ENCODE measurements around the gene MAML3. TPM values are rescaled to one million over a fixed set of nuclear protein-coding genes. Genes with fewer than 3 reads are reported as not detected.

MAML3 gene
- total RNA-seq, 1 donor from 2014 or later = 8.1 TPM

DNA sequence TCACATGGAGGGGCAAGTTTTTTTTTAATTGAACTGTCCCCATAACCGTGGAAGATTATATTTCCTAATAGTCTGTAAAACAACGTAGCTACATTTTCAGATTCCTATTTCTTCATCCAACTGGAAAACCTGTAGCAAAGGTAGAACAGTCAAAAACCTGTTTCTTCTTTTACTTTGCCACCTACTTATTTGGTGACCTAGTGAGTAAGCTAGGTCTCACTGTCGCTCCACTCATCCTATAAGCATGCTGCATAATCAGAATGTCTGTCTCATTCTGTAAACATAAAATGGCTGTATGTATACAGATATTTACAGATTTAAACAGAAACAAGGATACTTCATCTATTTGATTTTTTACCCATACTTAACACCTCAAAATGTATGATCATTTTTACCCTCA, 20.4 kb downstream of the MAML3 start:
- Histone ChIP-seq H3K27ac (ENCODE audit: low read depth, low read length) (no peak overlapping the region), H3K36me3 (ENCODE audit: insufficient read depth, low read length) (no peaks in the 10 kb centered on the region), H3K9me3 (ENCODE audit: insufficient read depth, low read depth, low read length) (no peaks in the 10 kb centered on the region), H4K20me1 (ENCODE audit: insufficient read depth, low read length) (no peaks in the 10 kb centered on the region), H3K4me3 (ENCODE audit: insufficient read depth, low read depth, low read length) (no peak overlapping the region), H3K79me2 (ENCODE audit: insufficient read depth, low read length) (no peaks in the 10 kb centered on the region), H3K4me2 (ENCODE audit: low read length) (peak overlapping the region; percentile 6), H3K4me1 (ENCODE audit: insufficient read depth, low read length) (peaks cover 28% of the 10 kb centered on the region), H3K9ac (ENCODE audit: low read length) (no peak overlapping the region), H2AFZ (ENCODE audit: low read depth, low read length) (no peak overlapping the region), H3K27me3 (ENCODE audit: insufficient read depth, low read length) (no peaks in the 10 kb centered on the region)
- Mint-ChIP-seq H3K27ac (ENCODE audit: unreplicated experiment) (no peak overlapping the region), H3K9me3 (ENCODE audit: unreplicated experiment) (no peaks in the 10 kb centered on the region), H3K27me3 (ENCODE audit: low read depth, unreplicated experiment) (no peaks in the 10 kb centered on the region), H3K4me1 (ENCODE audit: low read depth, unreplicated experiment) (peaks cover 52% of the 10 kb centered on the region), H3K36me3 (ENCODE audit: low read depth, unreplicated experiment) (peaks cover 2% of the 10 kb centered on the region), H3K4me3 (ENCODE audit: unreplicated experiment) (no peak overlapping the region)
- DNase-seq (ENCODE audit: low read depth) (no peak), FAIRE-seq (no peak)
- TF ChIP-seq, protein P1, sequence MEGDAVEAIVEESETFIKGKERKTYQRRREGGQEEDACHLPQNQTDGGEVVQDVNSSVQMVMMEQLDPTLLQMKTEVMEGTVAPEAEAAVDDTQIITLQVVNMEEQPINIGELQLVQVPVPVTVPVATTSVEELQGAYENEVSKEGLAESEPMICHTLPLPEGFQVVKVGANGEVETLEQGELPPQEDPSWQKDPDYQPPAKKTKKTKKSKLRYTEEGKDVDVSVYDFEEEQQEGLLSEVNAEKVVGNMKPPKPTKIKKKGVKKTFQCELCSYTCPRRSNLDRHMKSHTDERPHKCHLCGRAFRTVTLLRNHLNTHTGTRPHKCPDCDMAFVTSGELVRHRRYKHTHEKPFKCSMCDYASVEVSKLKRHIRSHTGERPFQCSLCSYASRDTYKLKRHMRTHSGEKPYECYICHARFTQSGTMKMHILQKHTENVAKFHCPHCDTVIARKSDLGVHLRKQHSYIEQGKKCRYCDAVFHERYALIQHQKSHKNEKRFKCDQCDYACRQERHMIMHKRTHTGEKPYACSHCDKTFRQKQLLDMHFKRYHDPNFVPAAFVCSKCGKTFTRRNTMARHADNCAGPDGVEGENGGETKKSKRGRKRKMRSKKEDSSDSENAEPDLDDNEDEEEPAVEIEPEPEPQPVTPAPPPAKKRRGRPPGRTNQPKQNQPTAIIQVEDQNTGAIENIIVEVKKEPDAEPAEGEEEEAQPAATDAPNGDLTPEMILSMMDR (IDR thresholded peaks at IDR 0.05; ENCODE audit: insufficient read depth, low read depth, low read length) = no peak
- TF ChIP-seq EZH2 (IDR thresholded peaks at IDR 0.05; ENCODE audit: insufficient read depth, low read length) = no peak

DNA sequence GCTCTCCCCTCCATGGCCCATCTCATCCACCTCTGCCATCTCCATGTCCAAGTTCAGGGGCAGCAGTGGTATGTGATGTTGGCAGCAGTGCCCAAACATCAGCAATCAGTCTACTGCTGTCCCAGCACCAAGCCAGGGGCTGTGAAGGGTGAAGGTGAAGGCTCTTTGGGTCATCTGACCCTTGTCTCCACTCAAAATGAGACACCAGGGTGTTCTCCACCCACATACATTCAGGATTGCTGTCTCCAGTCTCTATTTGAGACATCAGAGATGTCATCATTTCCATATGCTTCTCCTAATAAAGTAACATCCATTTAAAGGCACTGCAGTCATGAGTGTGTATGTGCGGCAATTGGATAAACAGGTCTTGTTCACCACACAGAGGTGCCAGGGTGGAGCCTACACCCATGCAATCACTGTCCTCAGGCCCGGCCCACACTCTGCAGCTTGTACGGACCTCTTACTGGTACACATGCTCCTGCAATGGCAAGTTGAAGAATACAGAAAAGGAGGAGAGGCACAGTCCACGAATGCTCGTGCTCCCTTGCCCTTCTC, 22.2 kb downstream of the MAML3 start:
- no peaks in the 10 kb centered on the region for H3K27me3 ChIP-seq (ENCODE audit: insufficient read depth, low read length)
- Mint-ChIP-seq H3K4me3 (ENCODE audit: unreplicated experiment) (no peak overlapping the region), H3K27me3 (ENCODE audit: low read depth, unreplicated experiment) (no peaks in the 10 kb centered on the region), H3K9me3 (ENCODE audit: unreplicated experiment) (no peaks in the 10 kb centered on the region), H3K36me3 (ENCODE audit: low read depth, unreplicated experiment) (peaks cover 2% of the 10 kb centered on the region), H3K4me1 (ENCODE audit: low read depth, unreplicated experiment) (peaks cover 38% of the 10 kb centered on the region), H3K27ac (ENCODE audit: unreplicated experiment) (no peak overlapping the region)
- H4K20me1 ChIP-seq (ENCODE audit: insufficient read depth, low read length) = no peaks in the 10 kb centered on the region
- no peak overlapping the region for H3K4me2 ChIP-seq (ENCODE audit: low read length)
- H3K36me3 ChIP-seq (ENCODE audit: insufficient read depth, low read length) = no peaks in the 10 kb centered on the region
- no peak overlapping the region for H3K4me3 ChIP-seq (ENCODE audit: insufficient read depth, low read depth, low read length)
- H3K4me1 ChIP-seq (ENCODE audit: insufficient read depth, low read length) = peaks cover 17% of the 10 kb centered on the region
- no peak overlapping the region for H3K27ac ChIP-seq (ENCODE audit: low read depth, low read length)
- no peak for TF ChIP-seq EZH2 (IDR thresholded peaks at IDR 0.05; ENCODE audit: insufficient read depth, low read length)
- TF ChIP-seq, protein P1 (IDR thresholded peaks at IDR 0.05; ENCODE audit: insufficient read depth, low read depth, low read length) = no peak
- no peak overlapping the region for H3K9ac ChIP-seq (ENCODE audit: low read length)
- no peaks in the 10 kb centered on the region for H3K79me2 ChIP-seq (ENCODE audit: insufficient read depth, low read length)
- FAIRE-seq (no peak), DNase-seq (ENCODE audit: low read depth) (no peak)
- H2AFZ ChIP-seq (ENCODE audit: low read depth, low read length) = no peak overlapping the region
- H3K9me3 ChIP-seq (ENCODE audit: insufficient read depth, low read depth, low read length) = no peaks in the 10 kb centered on the region

DNA sequence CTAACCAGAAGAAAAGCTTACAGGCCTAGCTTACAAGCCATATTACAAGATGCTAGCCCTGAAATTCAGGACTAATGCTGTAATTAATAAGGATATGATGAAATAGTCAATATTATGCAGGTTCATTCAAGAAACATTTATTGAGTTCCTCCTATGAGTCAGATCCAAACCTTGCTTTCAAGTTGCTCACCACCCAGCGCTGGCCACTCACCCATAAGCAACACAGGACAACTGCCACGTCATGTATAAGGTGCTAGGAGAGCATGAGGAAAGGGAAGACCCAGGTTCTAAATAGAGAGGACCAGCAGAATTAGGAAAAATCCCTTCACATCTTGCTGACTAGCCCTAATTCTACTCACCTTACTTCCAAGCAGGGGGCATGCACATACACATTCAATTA, 23.3 kb downstream of the MAML3 start:
- Histone ChIP-seq H4K20me1 (ENCODE audit: insufficient read depth, low read length) (no peaks in the 10 kb centered on the region), H3K36me3 (ENCODE audit: insufficient read depth, low read length) (no peaks in the 10 kb centered on the region), H3K27ac (ENCODE audit: low read depth, low read length) (peak overlapping the region; percentile 1), H3K9me3 (ENCODE audit: insufficient read depth, low read depth, low read length) (no peaks in the 10 kb centered on the region), H3K79me2 (ENCODE audit: insufficient read depth, low read length) (no peaks in the 10 kb centered on the region), H3K27me3 (ENCODE audit: insufficient read depth, low read length) (no peaks in the 10 kb centered on the region), H2AFZ (ENCODE audit: low read depth, low read length) (no peak overlapping the region), H3K4me1 (ENCODE audit: insufficient read depth, low read length) (peaks cover 7% of the 10 kb centered on the region), H3K9ac (ENCODE audit: low read length) (no peak overlapping the region), H3K4me3 (ENCODE audit: insufficient read depth, low read depth, low read length) (no peak overlapping the region), H3K4me2 (ENCODE audit: low read length) (peak overlapping the region; percentile 7)
- Mint-ChIP-seq H3K27ac (ENCODE audit: unreplicated experiment) (no peak overlapping the region), H3K9me3 (ENCODE audit: unreplicated experiment) (no peaks in the 10 kb centered on the region), H3K36me3 (ENCODE audit: low read depth, unreplicated experiment) (peaks cover 6% of the 10 kb centered on the region), H3K27me3 (ENCODE audit: low read depth, unreplicated experiment) (no peaks in the 10 kb centered on the region), H3K4me3 (ENCODE audit: unreplicated experiment) (peak overlapping the region; percentile 15), H3K4me1 (ENCODE audit: low read depth, unreplicated experiment) (peaks cover 30% of the 10 kb centered on the region)
- no peak for TF ChIP-seq EZH2 (IDR thresholded peaks at IDR 0.05; ENCODE audit: insufficient read depth, low read length)
- TF ChIP-seq, protein P1 (IDR thresholded peaks at IDR 0.05; ENCODE audit: insufficient read depth, low read depth, low read length) = no peak
- peak; percentile 85 for FAIRE-seq
- peak; percentile 88 for DNase-seq (ENCODE audit: low read depth)

Data from astrocyte (in vitro differentiated cells and primary cell).